Endometrium (tissue), 2 donors: ENCODE data around the gene RGP1.

Experiments
- FAIRE-seq: peaks from 2 replicates; lab custom pipeline; 2012; peaks lifted over from hg19 to GRCh38; lab: Jason Lieb, UNC
- donor health status: control.
- donor health status: control.

The RGP1 gene

DNA sequence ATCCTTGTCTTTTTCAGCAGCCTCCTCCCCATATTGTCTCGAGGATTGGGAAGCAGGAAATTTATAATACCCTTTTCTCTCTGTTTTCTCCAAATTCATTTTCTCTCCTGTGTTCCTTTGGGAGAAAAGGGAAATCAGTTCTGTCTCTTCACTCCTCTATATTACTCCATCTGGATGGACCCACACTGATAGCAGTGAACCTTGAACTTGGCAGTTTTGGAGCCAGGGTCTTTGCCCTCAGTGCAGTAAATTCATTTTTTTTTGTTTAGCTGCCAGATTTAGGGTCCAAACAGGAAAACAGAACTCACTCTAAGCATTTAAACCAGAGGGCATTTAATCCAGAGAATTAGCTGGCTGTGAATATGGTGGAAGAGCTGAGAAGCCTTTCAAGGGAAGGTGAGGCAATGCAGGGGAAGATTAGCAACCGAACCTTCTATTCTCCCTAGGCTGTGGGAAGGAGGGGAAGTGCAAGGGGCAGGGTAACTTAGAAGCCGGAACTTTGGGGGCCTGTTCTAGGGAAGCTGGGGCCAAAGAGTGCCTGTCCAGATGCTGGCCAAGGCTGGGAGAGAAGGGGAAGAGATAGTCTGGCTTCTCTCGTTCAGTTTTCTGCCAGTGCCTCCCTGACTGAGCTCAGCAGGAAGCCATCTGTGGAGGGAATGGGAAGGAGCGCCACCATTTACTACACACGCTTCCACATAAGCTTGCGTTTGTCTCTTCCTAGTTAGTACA, 26.0 kb downstream of the RGP1 start:
- FAIRE-seq: no peak

DNA sequence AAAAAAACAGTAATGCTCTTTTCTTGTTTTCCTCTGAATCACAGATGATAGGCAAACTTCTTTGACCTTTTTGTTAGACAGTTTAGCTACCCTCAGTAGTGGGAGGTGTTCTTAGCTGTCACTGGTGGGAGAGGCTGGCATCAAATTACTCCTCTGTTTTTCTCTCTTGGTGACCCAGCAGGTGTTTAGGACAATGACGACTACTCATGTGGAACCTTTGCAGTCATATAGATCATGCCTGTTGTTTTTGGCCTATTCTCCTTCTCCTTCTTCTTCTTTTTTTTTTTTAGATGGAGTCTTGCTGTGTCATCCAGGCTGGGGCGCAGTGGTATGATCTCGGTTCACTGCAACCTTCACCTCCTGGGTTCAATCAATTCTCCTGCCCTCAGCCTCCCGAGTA, 26.9 kb downstream of the RGP1 start:
- FAIRE-seq: no peak

DNA sequence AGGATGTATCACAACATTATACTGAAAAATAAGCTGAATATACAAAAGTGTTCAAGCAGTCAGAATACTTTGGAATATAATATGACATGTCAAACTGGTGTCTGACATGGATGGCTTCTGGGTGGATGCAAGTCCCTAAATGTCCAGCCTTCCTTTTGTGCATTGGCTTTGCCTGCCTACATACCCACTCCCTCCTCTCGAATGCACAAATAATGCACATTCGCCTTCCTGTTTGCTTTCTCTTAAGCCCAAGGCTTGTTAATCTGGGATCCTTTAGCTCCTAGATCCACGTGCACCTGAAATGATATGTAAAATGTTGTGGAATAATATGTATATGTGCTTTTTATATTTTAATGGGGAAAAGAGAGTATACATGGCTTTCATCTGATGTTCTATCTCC, 29.4 kb downstream of the RGP1 start:
- no peak for FAIRE-seq

DNA sequence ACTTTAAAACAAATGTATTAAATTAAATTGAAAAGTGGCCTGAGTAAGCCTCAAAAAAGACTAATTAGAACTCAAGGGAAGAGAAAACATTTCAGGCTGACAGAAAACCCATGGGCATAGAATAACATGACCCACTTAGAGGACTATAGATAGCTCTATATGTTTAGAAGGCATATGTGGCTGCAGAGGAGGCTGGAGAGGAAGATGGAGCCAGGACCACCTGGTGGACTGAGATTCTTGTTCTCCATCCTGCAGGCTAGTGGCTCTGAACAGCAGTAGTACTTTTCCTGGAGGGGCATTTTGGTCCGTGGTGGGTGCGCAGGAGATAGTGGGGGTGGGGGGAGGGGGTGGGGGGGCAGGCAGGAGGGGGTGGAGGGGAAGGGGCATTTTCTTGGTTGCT, 32.0 kb downstream of the RGP1 start:
- no peak for FAIRE-seq

DNA sequence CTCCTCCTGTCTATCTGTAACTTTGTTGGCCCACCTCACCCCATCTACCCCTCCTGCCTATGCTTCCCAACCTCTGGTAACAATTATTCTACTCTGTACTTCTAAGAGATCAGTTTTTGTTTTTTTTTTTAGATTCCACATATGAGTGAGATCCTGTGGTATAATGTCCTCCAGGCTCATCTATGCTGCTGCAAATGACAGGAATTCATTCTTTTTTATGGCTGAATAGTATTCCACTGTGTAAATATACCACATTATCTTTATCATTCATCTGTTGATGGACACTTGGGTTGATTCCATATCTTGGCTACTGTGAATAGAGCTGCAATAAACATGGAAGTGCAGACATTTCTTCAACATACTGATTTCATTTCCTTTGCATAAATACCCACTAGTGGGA, 34.3 kb downstream of the RGP1 start:
- FAIRE-seq: no peak

DNA sequence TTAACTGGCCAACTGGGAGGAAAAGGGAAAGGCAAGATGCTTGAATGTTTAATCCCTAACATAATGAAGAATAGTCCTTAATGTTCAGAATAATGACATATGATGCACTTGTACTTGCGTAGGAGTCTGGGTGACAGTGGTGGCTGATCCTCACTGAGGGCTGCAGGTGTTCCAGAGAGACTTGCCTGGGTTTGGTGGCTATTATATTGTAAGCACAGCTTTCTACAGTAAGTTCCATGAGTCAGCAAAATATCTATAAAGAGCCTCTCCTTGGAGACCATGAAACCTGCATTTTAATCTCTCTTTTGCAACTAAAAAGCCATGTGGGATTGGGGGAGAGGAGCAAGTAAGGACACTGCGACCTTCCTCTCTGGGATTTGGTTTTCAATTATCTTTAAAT, 40.5 kb downstream of the RGP1 start:
- FAIRE-seq: no peak

DNA sequence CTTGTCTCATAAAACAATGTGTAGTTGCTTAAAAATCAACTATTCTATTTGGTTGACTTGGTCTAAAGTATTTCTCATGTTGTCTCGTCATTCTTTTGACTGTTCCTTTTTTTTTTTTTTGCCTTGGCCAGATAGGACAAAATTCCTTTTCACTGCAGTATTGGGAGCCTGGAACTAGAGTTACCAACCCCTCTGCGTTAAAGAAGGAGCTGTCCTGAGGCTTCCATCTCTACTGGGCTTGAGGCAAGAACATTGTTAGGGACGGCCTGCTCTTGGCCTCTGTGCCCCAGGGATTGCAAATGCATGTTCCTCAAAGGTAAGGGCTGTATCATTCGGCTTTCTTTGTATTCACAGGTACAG, 40.9 kb downstream of the RGP1 start:
- FAIRE-seq: no peak

DNA sequence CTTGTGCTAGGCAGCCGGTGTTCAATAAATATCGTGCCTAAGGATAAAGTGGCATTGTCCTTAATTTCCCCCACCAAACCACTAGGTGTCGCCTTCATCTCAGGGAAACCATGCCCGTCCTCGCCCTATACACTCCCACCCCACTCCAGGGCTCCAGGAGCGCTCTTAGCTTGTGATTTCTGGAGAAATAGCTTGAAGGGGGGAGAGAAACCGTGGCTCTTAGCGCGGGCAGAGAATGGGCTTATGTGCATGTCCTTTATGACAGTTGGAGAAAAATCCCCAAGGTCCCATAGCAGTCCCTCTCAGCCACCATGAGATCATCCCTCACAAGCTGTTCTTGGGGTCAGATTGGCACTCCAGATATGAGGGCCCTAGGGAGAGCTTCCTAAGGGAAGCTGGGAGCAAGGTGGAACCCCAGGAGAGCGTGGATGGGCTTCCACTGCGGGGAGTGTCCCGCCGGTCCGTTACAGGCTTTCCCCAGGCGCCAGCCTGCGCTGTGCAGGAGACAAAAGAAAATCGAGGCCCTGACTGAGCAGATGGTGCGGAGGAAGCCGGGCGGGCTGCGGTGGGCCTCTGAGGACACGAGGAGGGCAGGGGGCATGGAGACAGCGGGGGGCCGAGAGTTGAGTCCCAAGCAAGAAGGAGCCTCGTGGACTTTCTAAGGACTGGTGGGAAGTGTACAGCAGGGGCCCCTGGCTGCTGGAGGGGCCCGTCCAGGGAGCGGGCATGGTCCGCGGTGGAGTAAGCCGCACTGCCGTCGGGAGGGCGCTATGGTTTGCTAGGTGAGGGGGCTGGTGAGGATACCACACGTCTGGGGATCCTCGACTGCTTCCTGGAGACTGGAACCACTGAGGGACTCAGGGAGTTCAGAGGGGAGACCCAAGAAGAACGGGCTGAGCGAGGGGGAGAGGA, 41.6 kb downstream of the RGP1 start:
- FAIRE-seq: peak; percentile 70

DNA sequence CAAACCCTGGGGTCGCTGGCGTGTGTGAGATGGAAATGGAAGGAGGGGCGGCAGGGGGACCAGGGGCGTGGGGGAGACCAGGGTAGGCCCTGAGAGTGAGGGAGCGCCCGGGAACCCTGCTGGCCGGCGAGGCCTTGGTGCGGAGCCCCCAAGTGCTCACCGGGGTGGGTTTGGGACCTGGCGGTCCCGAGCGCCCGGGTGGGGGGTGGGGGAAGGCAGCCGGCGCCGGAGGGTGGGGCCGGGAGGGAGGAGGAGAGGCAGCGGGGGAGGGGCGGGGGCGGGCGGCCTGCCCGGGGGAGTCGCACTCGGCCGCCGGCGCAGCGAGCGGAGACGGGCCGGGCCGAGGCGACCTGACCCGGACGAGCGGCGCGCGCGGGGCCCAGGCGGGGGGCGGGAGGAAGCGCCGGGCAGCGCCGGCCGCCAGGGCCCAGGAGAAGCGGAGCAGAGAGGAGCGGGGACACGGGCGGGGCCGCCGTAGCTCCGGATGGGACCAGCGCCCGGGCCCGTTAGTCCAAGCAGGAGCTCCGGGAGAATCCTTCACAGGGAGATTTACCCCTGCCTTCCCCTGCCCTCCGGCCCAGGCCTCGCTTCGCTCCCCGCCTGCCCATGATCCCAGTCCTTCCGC, 42.3 kb downstream of the RGP1 start, which contains the start of gene NPR2:
TSS of gene NPR2 (plus strand) at position 295 of the 625 bp plus-strand sequence. CDS start 818 bp downstream, outside the sequence.
- FAIRE-seq: no peak

DNA sequence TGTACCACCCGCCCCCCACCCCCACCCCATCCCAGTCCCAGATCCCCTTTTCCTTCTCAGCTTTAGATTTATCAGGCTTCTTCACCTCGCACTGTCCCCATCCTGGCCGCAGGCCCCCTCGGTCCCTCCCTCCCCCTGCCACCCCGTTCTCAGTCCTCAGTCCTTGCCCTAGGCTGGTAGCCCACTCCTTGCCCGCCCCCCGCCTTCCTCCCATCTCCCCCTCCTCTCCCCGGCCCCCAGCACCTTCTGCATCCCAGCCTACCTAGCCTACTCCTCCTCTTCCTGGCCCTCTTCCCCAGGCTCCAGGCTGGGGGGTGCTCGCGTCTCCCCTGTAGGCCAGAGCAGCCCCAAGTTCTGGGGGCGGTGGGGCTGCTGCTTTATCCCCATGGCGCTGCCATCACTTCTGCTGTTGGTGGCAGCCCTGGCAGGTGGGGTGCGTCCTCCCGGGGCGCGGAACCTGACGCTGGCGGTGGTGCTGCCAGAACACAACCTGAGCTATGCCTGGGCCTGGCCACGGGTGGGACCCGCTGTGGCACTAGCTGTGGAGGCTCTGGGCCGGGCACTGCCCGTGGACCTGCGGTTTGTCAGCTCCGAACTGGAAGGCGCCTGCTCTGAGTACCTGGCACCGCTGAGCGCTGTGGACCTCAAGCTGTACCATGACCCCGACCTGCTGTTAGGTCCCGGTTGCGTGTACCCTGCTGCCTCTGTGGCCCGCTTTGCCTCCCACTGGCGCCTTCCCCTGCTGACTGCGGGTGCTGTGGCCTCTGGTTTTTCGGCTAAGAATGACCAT, 43.1 kb downstream of the RGP1 start:
- no peak for FAIRE-seq

DNA sequence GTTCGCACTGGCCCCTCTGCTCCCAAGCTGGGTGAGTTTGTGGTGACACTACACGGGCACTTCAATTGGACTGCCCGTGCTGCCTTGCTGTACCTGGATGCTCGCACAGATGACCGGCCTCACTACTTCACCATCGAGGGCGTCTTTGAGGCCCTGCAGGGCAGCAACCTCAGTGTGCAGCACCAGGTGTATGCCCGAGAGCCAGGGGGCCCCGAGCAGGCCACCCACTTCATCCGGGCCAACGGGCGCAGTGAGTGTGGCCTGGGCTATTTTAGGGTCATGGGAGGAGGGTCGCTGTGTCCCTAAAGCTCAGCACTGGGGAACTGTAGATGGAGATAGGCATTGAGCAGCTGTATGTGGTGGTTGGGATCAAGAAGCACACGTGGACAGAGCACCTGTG, 43.7 kb downstream of the RGP1 start:
- FAIRE-seq: no peak

DNA sequence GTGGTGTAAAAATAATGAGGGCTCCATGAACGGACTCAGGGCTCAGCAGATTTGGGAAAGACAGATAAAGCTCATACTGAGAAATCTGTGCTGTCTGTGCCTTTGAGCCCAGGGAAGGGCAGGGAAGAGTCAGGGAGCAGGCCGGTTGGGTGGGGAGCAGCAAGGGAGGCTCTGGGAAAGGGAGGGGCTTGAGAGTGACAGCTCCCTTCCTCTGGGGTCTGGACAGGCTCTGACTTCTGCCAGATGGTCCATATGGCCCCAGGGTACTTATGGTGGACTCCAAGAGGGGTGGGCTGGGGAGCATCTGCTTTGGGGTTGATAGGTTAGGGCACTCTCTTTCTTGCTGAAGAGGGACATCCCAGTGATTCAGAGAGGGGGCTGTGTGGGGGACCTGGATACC, 44.4 kb downstream of the RGP1 start:
- no peak for FAIRE-seq

DNA sequence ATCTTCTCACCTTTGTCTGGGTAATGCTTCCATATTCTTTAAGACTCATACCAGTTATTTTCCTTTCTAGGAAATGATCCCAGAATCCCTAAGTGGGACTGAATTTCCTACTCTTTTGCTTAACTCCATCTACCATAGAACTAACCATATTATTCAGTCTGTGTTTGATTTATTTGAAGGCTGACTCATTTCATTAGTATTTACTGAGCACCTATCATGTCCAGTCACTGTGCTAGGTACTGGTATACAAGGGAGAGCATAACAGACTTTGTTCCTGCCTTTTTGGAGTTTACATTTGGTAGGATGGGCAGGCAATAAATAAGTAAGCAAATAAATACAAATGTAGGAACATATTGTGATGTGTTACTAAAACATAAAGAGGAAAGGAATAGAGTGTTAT, 46.6 kb downstream of the RGP1 start:
- FAIRE-seq: no peak

DNA sequence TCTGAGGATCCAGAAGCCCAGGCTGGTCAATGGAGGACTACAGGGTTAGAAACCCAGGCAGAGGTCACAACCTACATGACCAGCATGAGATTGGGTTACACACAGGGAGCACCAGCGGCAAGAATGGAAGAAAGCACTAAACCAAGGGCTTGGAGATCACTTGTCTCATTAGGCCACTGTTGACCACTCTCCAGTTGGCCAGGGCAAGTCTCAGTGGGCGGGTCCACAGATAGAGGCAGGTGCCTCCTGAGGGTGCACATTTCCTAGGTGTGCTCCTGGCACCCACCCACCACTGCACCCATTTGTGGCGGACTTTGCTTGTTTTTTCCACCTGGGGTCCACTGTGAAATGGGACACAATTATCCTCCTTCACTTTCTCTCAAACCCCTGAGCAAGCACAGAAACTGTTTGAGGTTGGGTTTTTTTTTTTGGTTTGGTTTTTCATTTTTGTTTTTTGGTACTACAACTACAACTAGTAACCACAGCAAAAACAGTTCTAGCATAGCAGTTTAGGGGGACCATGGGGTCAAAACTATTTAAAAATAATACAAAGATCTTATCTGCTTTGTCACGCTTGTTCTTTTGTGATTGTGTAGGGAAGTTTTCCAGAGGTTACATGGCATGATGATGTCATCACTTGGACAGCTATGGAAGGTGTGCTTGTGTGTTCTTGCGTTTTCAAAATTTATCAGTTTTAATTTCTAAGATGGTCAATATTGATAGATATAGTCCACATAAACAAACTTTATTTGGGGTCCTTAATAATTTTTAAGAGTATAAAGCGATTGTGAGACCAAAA, 48.4 kb downstream of the RGP1 start:
- no peak for FAIRE-seq

DNA sequence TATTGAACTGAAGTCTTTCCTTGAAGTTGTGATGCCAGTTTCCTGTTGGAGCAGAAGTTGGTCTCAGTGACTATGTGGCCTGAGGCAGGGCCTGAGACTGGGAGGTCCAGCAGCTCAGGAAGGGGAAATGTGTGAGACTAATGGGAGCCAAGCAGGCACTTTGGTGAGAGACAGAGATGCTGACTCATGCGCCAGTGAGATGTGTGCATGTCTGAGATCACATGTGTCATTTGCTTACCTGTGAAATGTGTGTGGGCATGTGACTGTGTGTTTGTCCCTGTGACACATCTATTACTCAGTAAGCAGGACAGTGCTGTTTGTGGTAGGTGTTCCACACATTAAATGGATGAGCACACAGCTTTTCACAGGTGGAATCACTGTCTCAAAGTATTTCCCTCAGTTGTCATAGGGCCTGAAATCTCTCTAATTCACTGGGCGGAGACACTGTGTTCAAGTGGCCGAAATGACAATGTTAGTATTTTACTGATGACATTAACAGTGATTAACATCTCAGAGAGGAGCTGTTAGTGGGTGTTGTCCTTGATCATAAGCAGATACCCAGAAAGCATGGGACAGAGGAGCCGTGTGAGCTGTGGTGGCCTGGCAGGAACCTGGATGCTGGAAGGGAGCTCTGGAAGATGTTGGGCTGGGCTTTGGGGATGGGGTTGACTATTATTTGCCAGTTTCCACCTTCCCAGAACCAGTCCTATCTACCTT, 49.7 kb downstream of the RGP1 start:
- no peak for FAIRE-seq

DNA sequence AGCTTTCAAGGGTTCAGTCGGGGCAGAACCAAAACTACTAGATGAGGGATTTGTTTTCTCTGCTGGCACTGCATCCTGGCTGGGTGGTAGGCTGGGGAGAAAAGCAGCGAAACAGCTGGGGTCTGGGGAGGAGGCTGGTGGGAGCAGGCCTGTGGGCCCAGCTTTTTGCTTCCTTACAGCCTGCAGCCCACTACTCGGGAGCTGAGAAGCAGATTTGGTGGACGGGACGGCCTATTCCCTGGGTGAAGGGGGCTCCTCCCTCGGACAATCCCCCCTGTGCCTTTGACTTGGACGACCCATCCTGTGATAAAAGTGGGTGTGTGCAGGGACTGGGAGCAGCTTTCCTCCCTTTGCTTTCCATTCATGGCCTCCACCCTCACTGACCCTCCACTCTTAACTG, 51.4 kb downstream of the RGP1 start:
- FAIRE-seq: no peak

DNA sequence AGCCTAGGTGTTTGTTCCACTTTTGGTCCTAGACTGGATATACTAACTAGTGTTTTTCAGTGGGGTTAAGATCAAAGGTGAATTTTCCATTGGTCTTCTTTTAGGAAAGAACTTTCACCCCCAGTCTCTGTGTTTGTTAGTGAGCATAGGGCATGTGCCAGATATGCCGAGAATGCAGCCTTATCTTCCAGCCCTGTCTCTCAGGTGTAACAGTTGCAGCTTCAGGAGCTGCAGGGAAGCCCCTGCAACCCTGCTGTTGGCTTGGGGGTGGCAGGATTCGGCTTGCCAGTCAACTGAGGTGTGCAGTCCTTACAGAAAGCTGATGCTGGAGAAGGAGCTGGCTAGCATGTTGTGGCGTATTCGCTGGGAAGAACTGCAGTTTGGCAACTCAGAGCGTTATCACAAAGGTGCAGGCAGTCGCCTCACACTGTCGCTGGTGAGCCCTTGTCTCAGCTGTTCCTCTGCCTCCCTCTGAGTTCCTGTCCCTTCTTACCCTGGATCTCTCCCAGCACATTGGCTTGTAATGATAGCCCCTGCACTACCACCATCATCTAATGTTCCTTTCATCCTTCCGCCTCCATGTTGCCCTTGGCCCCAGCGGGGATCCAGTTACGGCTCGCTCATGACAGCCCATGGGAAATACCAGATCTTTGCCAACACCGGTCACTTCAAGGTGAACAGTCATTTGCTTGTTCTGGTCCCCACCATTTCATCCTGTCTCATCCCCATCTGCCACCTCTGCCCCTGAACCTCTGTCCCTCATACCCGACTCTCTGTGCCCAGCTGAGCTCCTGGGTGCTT, 52.4 kb downstream of the RGP1 start:
- FAIRE-seq: no peak

DNA sequence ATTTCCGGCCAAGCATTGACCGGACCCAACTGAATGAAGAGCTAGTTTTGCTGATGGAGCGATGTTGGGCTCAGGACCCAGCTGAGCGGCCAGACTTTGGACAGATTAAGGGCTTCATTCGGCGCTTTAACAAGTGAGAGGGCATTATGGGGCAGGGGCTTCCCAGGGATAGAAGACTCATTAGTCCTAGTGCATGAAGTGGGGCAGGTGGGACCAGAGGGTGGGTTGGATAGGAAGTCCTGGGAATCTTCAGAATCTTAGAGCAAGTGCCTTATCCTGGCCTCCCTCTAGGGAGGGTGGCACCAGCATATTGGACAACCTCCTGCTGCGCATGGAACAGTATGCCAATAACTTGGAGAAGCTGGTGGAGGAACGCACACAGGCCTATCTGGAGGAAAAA, 57.0 kb downstream of the RGP1 start:
- no peak for FAIRE-seq
